Esophagus muscularis mucosa (tissue), 4 donors: ENCODE data around the gene NUDT9. TPM values are rescaled to one million over a fixed set of nuclear protein-coding genes. Genes with fewer than 3 reads are reported as not detected.
"Not testable (repeated sequence)": the region's sequence is repeated elsewhere in the genome, so short reads cannot be mapped to it uniquely, and the experiment has no call there.

Experiments
- DNase-seq: peaks from one replicate; pipeline ENCODE4 v3.0.0-alpha.2; 2017; ENCODE audit errors: extremely low spot score
- H3K27ac ChIP-seq, 4 donors: fragments of 200-600 bp; sonication (generic); replicated peaks in 1 of 4; 1 replicate in 3 of 4; 2 replicates in 1 of 4; pipeline ENCODE4 v1.5.1; 2016 to 2019; ENCODE audit warnings: mild to moderate bottlenecking in 1 of 4
- H3K27me3 ChIP-seq, 4 donors: fragments of 200-600 bp; sonication (generic); one replicate each; pipeline versions ENCODE4 v1.5.1 to v1.6.0; 2016 to 2019
- H3K36me3 ChIP-seq, 4 donors: fragments of 200-600 bp; sonication (generic); one replicate each; pipeline ENCODE4 v1.5.1; 2016 to 2019
- H3K4me1 ChIP-seq, 4 donors: fragments of 200-600 bp; sonication (generic); one replicate each; pipeline ENCODE4 v1.5.1; 2016 to 2019
- H3K4me3 ChIP-seq, 4 donors: fragments of 200-600 bp; sonication (generic); 1 replicate in 2 of 4; 2 replicates in 2 of 4; pipeline ENCODE4 v1.5.1; 2016 to 2019; ENCODE audit warnings: mild to moderate bottlenecking in 4 of 4, moderate library complexity in 1 of 4
- H3K9me3 ChIP-seq, 4 donors: fragments of 200-600 bp; sonication (generic); 1 replicate in 3 of 4; 2 replicates in 1 of 4; pipeline ENCODE4 v1.5.1; 2016 to 2019
- EP300 ChIP-seq: sonication (generic); formaldehyde crosslinking; IDR thresholded peaks from one replicate; pipeline ENCODE4 v1.6.1; 2017; ENCODE audit warnings: antibody characterized with exemption
- POLR2A ChIP-seq: fragments of 450-650 bp; IDR thresholded peaks from one replicate; pipeline ENCODE4 v1.6.1; 2017; ENCODE audit warnings: antibody characterized with exemption, moderate library complexity, mild to moderate bottlenecking, low read depth
- POLR2AphosphoS5 ChIP-seq, 2 donors: sonication (generic); formaldehyde crosslinking; IDR thresholded peaks; one replicate each; pipeline ENCODE4 v1.6.1; 2017; ENCODE audit warnings: antibody characterized with exemption in 2 of 2
- WGBS: methylation state at CpG from one replicate; pipeline ENCODE4 v1.1.5; 2018; 5-methylcytosine and 5-hydroxymethylcytosine counted together
- intact Hi-C: fragments of 100-400 bp; cut with DNase I; formaldehyde crosslinking; loops from one replicate; pipeline ENCODE4 v1.15.1; 2023
- total RNA-seq, 4 donors: library from RNA; depleted of rRNA; stranded (reverse); fragments of >200 nt; gene quantifications; one replicate each; pipeline versions ENCODE4 v1.1.0 to v1.2.1, GENCODE V29; 2016
- TF ChIP-seq, protein P1 (sequence below), 3 experiments: fragments of 200-600 bp in 2 of 3; fragments of 450-650 bp in 1 of 3; sonication (generic) in 2 of 3; IDR thresholded peaks; one replicate each; pipeline ENCODE4 v1.5.1; 2017 to 2019; ENCODE audit warnings: antibody characterized with exemption in 3 of 3, mild to moderate bottlenecking in 2 of 3, moderate library complexity in 1 of 3

The NUDT9 gene
- total RNA-seq, 4 donors from 2014 or later: 15.1 to 26.6 (median 21.3) TPM

DNA sequence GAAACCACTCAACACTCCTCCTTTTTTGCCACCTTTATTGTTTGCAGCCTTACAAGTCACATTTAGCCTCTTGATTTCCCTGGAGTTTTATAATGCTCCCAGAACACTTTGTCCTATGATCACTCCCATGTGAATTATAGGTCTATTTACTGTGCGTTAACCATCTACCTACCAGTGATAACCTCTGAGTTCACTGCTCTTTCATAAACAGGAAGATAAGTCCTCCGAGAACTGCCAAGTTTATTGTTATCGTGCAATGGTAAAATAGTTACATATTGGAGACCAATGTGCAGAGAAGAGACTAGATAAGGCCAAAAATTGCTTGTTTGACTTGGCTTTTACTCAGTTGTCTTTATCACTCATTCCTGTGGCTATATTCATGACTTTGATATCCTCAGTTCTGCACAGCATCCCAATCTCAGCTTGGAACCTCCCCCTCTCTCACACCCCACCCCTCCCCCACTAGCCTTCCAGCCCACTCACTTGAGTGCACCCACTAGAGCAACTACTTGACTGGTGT is 12.9 kb upstream of the NUDT9 start:
- no peaks in the 10 kb centered on the region for H3K4me1 ChIP-seq
- no peak overlapping the region for H3K27ac ChIP-seq
- H3K4me3 ChIP-seq: no peak overlapping the region
- WGBS: 78% methylated on average over 3 of the region's 3 CpGs
- H3K36me3 ChIP-seq: no peaks in the 10 kb centered on the region
- peaks cover 0 to 4% (median 0%) of the 10 kb centered on the region in 4 donors for H3K27me3 ChIP-seq
- intact Hi-C loops: no loop called here
- TF ChIP-seq POLR2AphosphoS5 (IDR thresholded peaks at IDR 0.05): no peak
- TF ChIP-seq POLR2A: no peak
- TF ChIP-seq EP300: no peak
- TF ChIP-seq, protein P1, sequence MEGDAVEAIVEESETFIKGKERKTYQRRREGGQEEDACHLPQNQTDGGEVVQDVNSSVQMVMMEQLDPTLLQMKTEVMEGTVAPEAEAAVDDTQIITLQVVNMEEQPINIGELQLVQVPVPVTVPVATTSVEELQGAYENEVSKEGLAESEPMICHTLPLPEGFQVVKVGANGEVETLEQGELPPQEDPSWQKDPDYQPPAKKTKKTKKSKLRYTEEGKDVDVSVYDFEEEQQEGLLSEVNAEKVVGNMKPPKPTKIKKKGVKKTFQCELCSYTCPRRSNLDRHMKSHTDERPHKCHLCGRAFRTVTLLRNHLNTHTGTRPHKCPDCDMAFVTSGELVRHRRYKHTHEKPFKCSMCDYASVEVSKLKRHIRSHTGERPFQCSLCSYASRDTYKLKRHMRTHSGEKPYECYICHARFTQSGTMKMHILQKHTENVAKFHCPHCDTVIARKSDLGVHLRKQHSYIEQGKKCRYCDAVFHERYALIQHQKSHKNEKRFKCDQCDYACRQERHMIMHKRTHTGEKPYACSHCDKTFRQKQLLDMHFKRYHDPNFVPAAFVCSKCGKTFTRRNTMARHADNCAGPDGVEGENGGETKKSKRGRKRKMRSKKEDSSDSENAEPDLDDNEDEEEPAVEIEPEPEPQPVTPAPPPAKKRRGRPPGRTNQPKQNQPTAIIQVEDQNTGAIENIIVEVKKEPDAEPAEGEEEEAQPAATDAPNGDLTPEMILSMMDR (IDR thresholded peaks at IDR 0.05): no peak
- no peak for DNase-seq
- H3K9me3 ChIP-seq: no peaks in the 10 kb centered on the region

DNA sequence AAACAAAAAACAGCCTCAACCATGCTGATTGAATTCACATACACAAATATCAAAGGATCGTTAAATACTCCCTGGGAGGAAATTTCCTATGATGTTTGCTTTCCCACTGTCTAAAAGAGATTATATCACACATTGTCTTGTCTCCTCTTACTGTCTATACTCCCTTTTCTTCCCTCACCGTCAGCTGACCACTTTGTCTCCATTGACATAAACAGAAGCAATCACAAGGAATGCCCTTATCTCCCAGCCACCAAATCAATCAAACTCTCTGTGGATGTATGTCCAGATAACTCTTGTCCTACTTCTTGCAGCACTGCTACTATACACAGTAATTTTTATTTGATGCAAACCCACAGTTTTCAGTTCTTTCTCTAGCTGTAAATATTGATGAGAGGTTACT is 12.2 kb upstream of the NUDT9 start:
- DNase-seq: no peak
- Histone ChIP-seq H3K36me3 (no peaks in the 10 kb centered on the region), H3K4me3 (no peak overlapping the region), H3K9me3 (no peaks in the 10 kb centered on the region), H3K27me3 (peaks cover 0 to 4% (median 0%) of the 10 kb centered on the region in 4 donors), H3K27ac (no peak overlapping the region), H3K4me1 (no peaks in the 10 kb centered on the region)
- intact Hi-C loops: no loop called here
- 39% methylated on average over 2 of the region's 2 CpGs for WGBS
- TF ChIP-seq, protein P1 (IDR thresholded peaks at IDR 0.05): no peak
- no peak for TF ChIP-seq POLR2A
- TF ChIP-seq POLR2AphosphoS5 (IDR thresholded peaks at IDR 0.05): no peak
- TF ChIP-seq EP300: no peak

DNA sequence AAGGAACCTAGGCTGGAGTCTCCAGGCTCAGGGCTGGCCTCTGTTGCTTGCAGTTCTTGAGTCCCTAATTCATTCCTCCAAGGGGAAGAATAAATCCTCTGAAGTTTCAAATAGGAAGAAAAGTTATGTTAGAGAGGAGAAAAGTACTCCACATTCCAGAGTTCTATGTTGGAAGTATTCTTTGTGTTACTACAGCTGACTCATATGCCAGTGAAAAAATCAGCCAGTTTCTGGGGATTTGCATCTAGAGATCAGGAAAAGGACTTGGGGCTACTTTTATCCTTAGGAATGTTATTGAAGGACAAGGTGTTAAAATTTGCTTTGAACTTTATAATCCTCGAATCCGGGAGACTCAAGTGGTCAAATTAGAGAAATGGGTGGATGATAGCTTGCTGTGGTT is 11.7 kb upstream of the NUDT9 start:
- TF ChIP-seq POLR2A (no peak), POLR2AphosphoS5 (IDR thresholded peaks at IDR 0.05) (no peak), EP300 (no peak)
- TF ChIP-seq, protein P1 (IDR thresholded peaks at IDR 0.05): no peak
- 89% methylated on average over 2 of the region's 2 CpGs for WGBS
- intact Hi-C loops: no loop called here

DNA sequence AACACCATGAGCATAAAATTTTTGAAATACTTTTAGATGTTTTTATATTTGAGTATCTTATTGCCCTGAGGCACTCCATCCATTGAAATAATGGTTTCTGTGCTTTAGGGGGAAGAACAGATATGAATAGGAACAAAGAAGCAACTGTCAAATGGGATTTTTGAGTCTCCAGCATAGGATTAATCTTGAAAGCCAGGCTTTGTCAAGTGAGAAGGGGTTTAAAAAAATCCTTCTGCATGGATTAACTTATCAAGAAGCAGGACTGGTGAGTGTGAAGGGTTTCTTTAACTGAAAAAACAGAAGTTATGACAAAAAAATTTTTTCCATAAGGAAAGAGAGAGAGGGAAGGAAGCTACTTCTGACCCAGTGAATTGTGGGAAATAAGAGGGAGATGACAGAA is 7.6 kb upstream of the NUDT9 start:
- intact Hi-C loops: no loop called here
- Histone ChIP-seq H3K4me1 (no peaks in the 10 kb centered on the region), H3K36me3 (no peaks in the 10 kb centered on the region), H3K27me3 (peaks cover 0 to under 1% (median 0%) of the 10 kb centered on the region in 4 donors), H3K4me3 (no peak overlapping the region), H3K27ac (no peak overlapping the region), H3K9me3 (no peaks in the 10 kb centered on the region)
- DNase-seq: no peak
- TF ChIP-seq EP300: no peak
- TF ChIP-seq POLR2AphosphoS5 (IDR thresholded peaks at IDR 0.05): no peak
- TF ChIP-seq, protein P1 (IDR thresholded peaks at IDR 0.05): no peak
- no peak for TF ChIP-seq POLR2A

More for the DNA sequence above, 11.7 kb upstream of the NUDT9 start:
- no peak overlapping the region for H3K27ac ChIP-seq
- no peaks in the 10 kb centered on the region for H3K4me1 ChIP-seq
- H3K9me3 ChIP-seq: no peaks in the 10 kb centered on the region
- H3K36me3 ChIP-seq: no peaks in the 10 kb centered on the region
- H3K4me3 ChIP-seq: no peak overlapping the region
- H3K27me3 ChIP-seq: peaks cover 0 to 4% (median 0%) of the 10 kb centered on the region in 4 donors
- no peak for DNase-seq

DNA sequence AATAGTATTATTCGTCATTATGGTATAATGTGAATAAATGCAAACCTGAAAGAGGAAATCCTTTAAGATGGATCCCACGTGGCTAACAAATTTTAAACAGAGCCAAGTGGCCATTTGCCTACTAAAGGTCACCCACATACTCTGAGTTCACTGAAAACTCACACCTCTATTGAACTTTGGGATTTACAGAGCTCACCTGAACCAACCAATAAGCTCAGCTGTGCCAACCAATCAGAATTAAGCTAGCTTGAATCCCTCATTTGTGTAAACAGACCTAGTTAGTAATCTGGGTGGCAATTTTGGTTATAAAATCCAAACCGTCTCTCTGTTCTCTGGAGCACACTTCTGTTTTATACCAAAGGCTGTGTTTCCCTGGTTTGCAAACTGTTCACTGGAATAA is 5.4 kb upstream of the NUDT9 start:
- intact Hi-C loops: no loop called here
- Histone ChIP-seq H3K27me3 (no peaks in the 10 kb centered on the region), H3K4me1 (peaks cover 6 to 9% (median 8%) of the 10 kb centered on the region in 4 donors), H3K9me3 (no peaks in the 10 kb centered on the region), H3K36me3 (no peaks in the 10 kb centered on the region), H3K4me3 (no peak overlapping the region), H3K27ac (no peak overlapping the region)
- no peak for DNase-seq
- no peak for TF ChIP-seq POLR2A
- TF ChIP-seq, protein P1 (IDR thresholded peaks at IDR 0.05): no peak
- no peak for TF ChIP-seq POLR2AphosphoS5 (IDR thresholded peaks at IDR 0.05)
- no peak for TF ChIP-seq EP300
- 77% methylated on average over 3 of the region's 3 CpGs for WGBS

DNA sequence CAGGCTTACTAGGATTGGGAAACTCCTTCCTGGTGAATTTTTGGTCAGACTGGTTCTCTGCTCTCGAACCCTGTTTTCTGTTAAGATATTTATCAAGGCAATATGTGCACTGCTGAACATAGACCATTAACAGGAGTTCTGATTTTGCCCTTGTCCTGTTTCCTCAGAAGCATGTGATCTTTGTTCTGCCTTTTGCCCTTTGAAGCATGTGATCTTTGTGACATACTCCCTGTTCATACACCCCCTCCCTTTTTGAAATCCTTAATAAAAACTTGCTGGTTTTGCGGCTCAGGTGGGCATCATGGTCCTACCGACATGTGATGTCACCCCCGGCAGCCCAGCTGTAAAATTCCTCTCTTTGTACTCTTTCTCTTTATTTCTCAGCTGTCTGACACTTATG is 4.0 kb upstream of the NUDT9 start:
- 94% methylated on average over 4 of the region's 4 CpGs for WGBS
- H3K4me3 ChIP-seq, H3K27ac ChIP-seq, H3K9me3 ChIP-seq, H3K27me3 ChIP-seq, H3K36me3 ChIP-seq, DNase-seq, intact Hi-C loops: not testable (repeated sequence)
- H3K4me1 ChIP-seq: peaks cover 7 to 14% (median 12%) of the 10 kb centered on the region in 4 donors
